OCI-LY7 (cell line): ENCODE results near the gene SLCO4A1. TPM values are rescaled to one million over a fixed set of nuclear protein-coding genes. Genes with fewer than 3 reads are reported as not detected.

Experiments
- BruUV-seq: library from RNA; stranded (reverse); fragments of 400-500 nt; replicated peaks from 2 replicates; lab custom pipeline; 2021; lab: Mats Ljungman, UMichigan
- CTCF ChIA-PET: fragments of 300-600 bp; sonication (Branson Sonifier 250); formaldehyde crosslinking; loops from one replicate; lab custom pipeline; 2022; ENCODE audit warnings: antibody characterized with exemption; ENCODE audit not compliant: unreplicated experiment; lab: Charles Lee
- POLR2A ChIA-PET: fragments of 300-600 bp; sonication (Branson Sonifier 250); formaldehyde crosslinking; loops from one replicate; lab custom pipeline; 2022; ENCODE audit warnings: antibody characterized with exemption; lab: Charles Lee
- DNase-seq: peaks from one replicate; pipeline ENCODE4 v3.0.0-alpha.2; 2015; ENCODE audit warnings: low spot score
- H2AFZ ChIP-seq: fragments of 200-600 bp; sonication (generic), shearing (Covaris generic); 2 replicates; pipeline ENCODE4 v1.6.1; 2014; ENCODE audit warnings: mild to moderate bottlenecking, antibody characterized with exemption, low read length, moderate library complexity
- H3K27ac ChIP-seq: fragments of 200-600 bp; sonication (generic); 2 replicates; pipeline ENCODE4 v1.5.1; 2014; ENCODE audit warnings: mixed run types, low read depth, mild to moderate bottlenecking, moderate library complexity, low read length, inconsistent platforms; ENCODE audit not compliant: poor library complexity, severe bottlenecking
- H3K36me3 ChIP-seq: fragments of 200-600 bp; sonication (generic); 2 replicates; pipeline ENCODE4 v1.6.1; 2014; ENCODE audit warnings: mild to moderate bottlenecking, antibody characterized with exemption, low read length, moderate library complexity, mixed read lengths; ENCODE audit not compliant: insufficient read depth
- H3K4me1 ChIP-seq: fragments of 200-600 bp; sonication (generic); 2 replicates; pipeline ENCODE4 v1.5.1; 2014; ENCODE audit warnings: mild to moderate bottlenecking, low read length; ENCODE audit not compliant: insufficient read depth, poor library complexity, severe bottlenecking
- H3K4me2 ChIP-seq: fragments of 200-600 bp; sonication (generic); 2 replicates; pipeline ENCODE4 v1.6.1; 2014; ENCODE audit warnings: mild to moderate bottlenecking, low read length
- H3K4me3 ChIP-seq: fragments of 200-600 bp; sonication (generic); 2 replicates; pipeline ENCODE4 v1.5.1; 2014; ENCODE audit warnings: mild to moderate bottlenecking, low read depth, low read length; ENCODE audit not compliant: poor library complexity, severe bottlenecking
- H3K79me2 ChIP-seq: fragments of 200-600 bp; sonication (generic); 2 replicates; pipeline ENCODE4 v1.6.1; 2016; ENCODE audit warnings: low read depth, mild to moderate bottlenecking, low read length, moderate library complexity, mixed read lengths; ENCODE audit not compliant: insufficient read depth
- H3K9me2 ChIP-seq: fragments of 200-600 bp; sonication (generic); 2 replicates; pipeline ENCODE4 v1.6.1; 2016; ENCODE audit warnings: mild to moderate bottlenecking, low read length, mixed read lengths; ENCODE audit not compliant: insufficient read depth
- H3K9me3 ChIP-seq: fragments of 200-600 bp; sonication (generic); 2 replicates; pipeline ENCODE4 v1.6.1; 2014; ENCODE audit warnings: mild to moderate bottlenecking, mixed run types, low read length, mixed read lengths
- H4K20me1 ChIP-seq: fragments of 200-600 bp; sonication (generic); 2 replicates; pipeline ENCODE4 v1.6.1; 2014; ENCODE audit warnings: mild to moderate bottlenecking, antibody characterized with exemption, low read length, moderate library complexity, mixed read lengths; ENCODE audit not compliant: insufficient read depth
- EZH2phosphoT487 ChIP-seq: fragments of 200-600 bp; sonication (generic); IDR thresholded peaks from 2 replicates; pipeline ENCODE4 v1.6.1; 2018; ENCODE audit warnings: low read depth, borderline replicate concordance, mild to moderate bottlenecking, mixed run types, antibody characterized with exemption, low read length, moderate library complexity, mixed read lengths
- intact Hi-C: fragments of 100-400 bp; cut with micrococcal nuclease; formaldehyde crosslinking; loops from one replicate; pipeline ENCODE4 v1.10.0; 2022; ENCODE audit not compliant: unreplicated experiment
- total RNA-seq, 2 experiments: library from RNA; depleted of rRNA in 1 of 2; stranded (reverse); fragments of >200 nt in 1 of 2; shearing (Covaris generic) in 1 of 2; gene quantifications; 2 replicates each; pipeline ENCODE4 v1.2.3, GENCODE V29; 2014 to 2022
- TF ChIP-seq, protein P1 (sequence below): fragments of 200-600 bp; sonication (generic); conservative IDR thresholded peaks from 2 replicates; pipeline ENCODE4 v1.5.1; 2014; ENCODE audit warnings: mild to moderate bottlenecking, antibody characterized with exemption, low read length, moderate library complexity, mixed read lengths

The SLCO4A1 gene
- total RNA-seq, 2 experiments from 2014 or later, result 34.3 to 52.4 TPM

DNA sequence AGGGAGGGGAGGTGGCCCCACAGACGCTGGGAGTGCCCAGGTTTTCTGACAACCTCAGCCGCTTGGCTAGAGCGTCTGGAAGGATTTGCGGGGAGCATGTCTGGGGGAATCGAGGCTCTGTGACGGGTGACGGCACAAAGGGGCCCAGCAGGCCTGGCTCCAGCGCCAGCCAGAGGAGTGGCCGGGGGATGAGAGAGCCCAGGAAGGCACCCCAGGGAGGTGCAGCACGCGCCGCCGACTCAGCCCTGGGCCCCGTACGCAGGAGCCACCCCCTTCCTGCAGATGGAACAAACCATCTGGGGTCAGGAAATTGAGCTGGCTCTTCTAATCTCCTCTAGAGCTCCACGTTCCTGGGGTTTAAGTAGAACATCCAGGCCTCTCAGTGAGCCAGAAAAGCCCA, 5.9 kb upstream of the SLCO4A1 start:
- no peak overlapping the region for H3K4me3 ChIP-seq
- H3K9me2 ChIP-seq, result no peaks in the 10 kb centered on the region
- POLR2A ChIA-PET, result interaction anchor here (0.7 to 1.1 kb wide), 3 partner anchors 12 to 35 kb away, joined by 3 to 5 read pairs (median 3); no protein-coding TSS in a partner anchor
- peak; percentile 29 for DNase-seq
- H3K4me2 ChIP-seq, result no peak overlapping the region
- peaks cover 36% of the 10 kb centered on the region for H3K4me1 ChIP-seq
- TF ChIP-seq, protein P1, sequence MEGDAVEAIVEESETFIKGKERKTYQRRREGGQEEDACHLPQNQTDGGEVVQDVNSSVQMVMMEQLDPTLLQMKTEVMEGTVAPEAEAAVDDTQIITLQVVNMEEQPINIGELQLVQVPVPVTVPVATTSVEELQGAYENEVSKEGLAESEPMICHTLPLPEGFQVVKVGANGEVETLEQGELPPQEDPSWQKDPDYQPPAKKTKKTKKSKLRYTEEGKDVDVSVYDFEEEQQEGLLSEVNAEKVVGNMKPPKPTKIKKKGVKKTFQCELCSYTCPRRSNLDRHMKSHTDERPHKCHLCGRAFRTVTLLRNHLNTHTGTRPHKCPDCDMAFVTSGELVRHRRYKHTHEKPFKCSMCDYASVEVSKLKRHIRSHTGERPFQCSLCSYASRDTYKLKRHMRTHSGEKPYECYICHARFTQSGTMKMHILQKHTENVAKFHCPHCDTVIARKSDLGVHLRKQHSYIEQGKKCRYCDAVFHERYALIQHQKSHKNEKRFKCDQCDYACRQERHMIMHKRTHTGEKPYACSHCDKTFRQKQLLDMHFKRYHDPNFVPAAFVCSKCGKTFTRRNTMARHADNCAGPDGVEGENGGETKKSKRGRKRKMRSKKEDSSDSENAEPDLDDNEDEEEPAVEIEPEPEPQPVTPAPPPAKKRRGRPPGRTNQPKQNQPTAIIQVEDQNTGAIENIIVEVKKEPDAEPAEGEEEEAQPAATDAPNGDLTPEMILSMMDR, result no peak
- TF ChIP-seq EZH2phosphoT487, result no peak
- peak overlapping the region; percentile 26; the same call in 1 of the 2 replicates for H2AFZ ChIP-seq
- no peaks in the 10 kb centered on the region for H3K9me3 ChIP-seq
- no peaks in the 10 kb centered on the region for H3K79me2 ChIP-seq
- no peak overlapping the region for H3K27ac ChIP-seq
- CTCF ChIA-PET, result no interaction called here
- BruUV-seq, result no TSS peak
- H4K20me1 ChIP-seq, result no peaks in the 10 kb centered on the region
- no peaks in the 10 kb centered on the region for H3K36me3 ChIP-seq
- intact Hi-C loops, result no loop called here

- Histone ChIP-seq H4K20me1 (no peaks in the 10 kb centered on the region), H3K27ac (no peak overlapping the region), H3K4me2 (no peak overlapping the region), H3K9me3 (no peaks in the 10 kb centered on the region), H3K4me3 (no peak overlapping the region), H3K4me1 (peaks cover 37% of the 10 kb centered on the region), H3K9me2 (no peaks in the 10 kb centered on the region), H3K36me3 (no peaks in the 10 kb centered on the region), H2AFZ (no peak overlapping the region), H3K79me2 (no peaks in the 10 kb centered on the region)
- intact Hi-C loops, result no loop called here
- CTCF ChIA-PET, result no interaction called here
- no peak for TF ChIP-seq EZH2phosphoT487
- TF ChIP-seq, protein P1, result no peak
- BruUV-seq, result no TSS peak
- DNase-seq, result no peak
- POLR2A ChIA-PET, result interaction anchor here (0.7 to 1.1 kb wide), 2 partner anchors 15 to 36 kb away, joined by 3 to 5 read pairs; no protein-coding TSS in a partner anchor
These were observed 5.2 kb upstream of the SLCO4A1 start for GRCh38 chr20:62637110-62637509.

DNA sequence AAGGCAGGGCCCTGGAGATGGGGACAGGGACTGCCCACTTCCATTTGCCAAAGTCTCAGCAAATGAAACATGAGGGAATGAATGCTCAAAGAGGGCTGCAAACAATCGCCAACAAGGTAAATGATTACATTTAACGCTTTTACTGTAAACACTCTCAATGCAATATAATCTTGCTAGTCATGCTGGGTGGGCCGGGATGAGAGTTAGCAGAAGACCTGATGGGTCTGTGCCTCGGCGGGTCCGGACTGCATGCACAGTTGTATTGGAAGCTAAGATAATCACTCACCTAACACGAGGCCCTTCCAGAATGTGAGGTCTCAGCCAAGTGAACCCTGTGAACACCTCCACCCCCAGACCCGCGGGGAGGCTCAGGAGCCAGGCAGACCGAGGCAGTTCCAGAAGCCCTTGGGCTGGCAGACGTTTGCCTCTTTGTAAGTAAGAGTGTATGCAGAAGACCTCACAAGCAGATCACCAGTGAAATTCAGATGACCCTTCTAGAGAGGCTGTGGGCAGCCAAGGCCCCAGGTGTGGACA, 4.7 kb upstream of the SLCO4A1 start:
- DNase-seq, result no peak
- POLR2A ChIA-PET, result interaction anchor here (1.1 kb wide), 1 partner anchor 14 kb away, joined by 5 read pairs; no protein-coding TSS in a partner anchor
- Histone ChIP-seq H3K79me2 (no peaks in the 10 kb centered on the region), H3K36me3 (no peaks in the 10 kb centered on the region), H2AFZ (no peak overlapping the region), H3K4me3 (no peak overlapping the region), H3K9me3 (no peaks in the 10 kb centered on the region), H4K20me1 (no peaks in the 10 kb centered on the region), H3K4me2 (no peak overlapping the region), H3K4me1 (peaks cover 32% of the 10 kb centered on the region), H3K9me2 (no peaks in the 10 kb centered on the region), H3K27ac (no peak overlapping the region)
- BruUV-seq, result no TSS peak
- intact Hi-C loops, result no loop called here
- TF ChIP-seq, protein P1, result no peak
- TF ChIP-seq EZH2phosphoT487, result no peak
- CTCF ChIA-PET, result no interaction called here
